OCI-LY1 (cell line): Measurements from ENCODE around the gene ATAD3A.
"Not testable (repeated sequence)": the region's sequence is repeated elsewhere in the genome, so short reads cannot be mapped to it uniquely, and the experiment has no call there.

Source experiments
- CTCF ChIP-seq: fragments of 200-600 bp; sonication (generic), shearing (Covaris generic); IDR thresholded peaks from 2 replicates; pipeline ENCODE4 v1.5.1; 2017; ENCODE audit warnings: mild to moderate bottlenecking, antibody characterized with exemption, low read length, moderate library complexity, mixed read lengths
- EZH2 ChIP-seq: fragments of 200-600 bp; sonication (generic), shearing (Covaris generic); IDR thresholded peaks from 2 replicates; pipeline ENCODE4 v1.8.0; 2017; ENCODE audit warnings: borderline replicate concordance, mixed run types, mild to moderate bottlenecking, antibody characterized with exemption, low read length, moderate library complexity, mixed read lengths

GRCh38 chr1:1519805-1520505, 8.0 kb downstream of the ATAD3A start:
- TF ChIP-seq CTCF, EZH2: not testable (repeated sequence)
